Aorta (tissue), 5 donors: Measurements from ENCODE around the gene GAL3ST1. TPM values are rescaled to one million over a fixed set of nuclear protein-coding genes. Genes with fewer than 3 reads are reported as not detected.

ENCODE experiments used
- ATAC-seq: fragments of 200-7000 bp; cut with Tn5 transposase; one replicate; pipeline ENCODE4 v1.9.1; 2022; ENCODE audit warnings: moderate library complexity; ENCODE audit not compliant: low FRiP score
- DNase-seq, 2 donors: peaks; one replicate each; pipeline ENCODE4 v3.0.0-alpha.2; 2020
- H3K27ac ChIP-seq, 2 donors: one replicate each; pipeline ENCODE4 v1.5.1; 2013; ENCODE audit warnings: low read length in 2 of 2, mild to moderate bottlenecking in 2 of 2, moderate library complexity in 2 of 2, control low read depth in 1 of 2, inconsistent platforms in 1 of 2, low read depth in 1 of 2
- H3K27me3 ChIP-seq, 2 donors: one replicate each; pipeline ENCODE4 v1.6.1; 2013; ENCODE audit warnings: control low read depth in 1 of 2, low read length in 1 of 2, mild to moderate bottlenecking in 1 of 2, moderate library complexity in 1 of 2; ENCODE audit not compliant: insufficient read depth in 2 of 2, control insufficient read depth in 1 of 2
- H3K36me3 ChIP-seq, 2 donors: one replicate each; pipeline ENCODE4 v1.6.1; 2013; ENCODE audit warnings: control low read depth in 1 of 2, low read length in 1 of 2, mild to moderate bottlenecking in 1 of 2; ENCODE audit not compliant: insufficient read depth in 2 of 2, control insufficient read depth in 1 of 2
- H3K4me1 ChIP-seq, 2 donors: one replicate each; pipeline ENCODE4 v1.6.1; 2013; ENCODE audit warnings: low read length in 2 of 2, control low read depth in 1 of 2, mild to moderate bottlenecking in 1 of 2, moderate library complexity in 1 of 2; ENCODE audit not compliant: insufficient read depth in 2 of 2, control insufficient read depth in 1 of 2
- H3K4me3 ChIP-seq, 2 donors: one replicate each; pipeline ENCODE4 v1.5.1; 2013; ENCODE audit warnings: low read length in 2 of 2, control low read depth in 1 of 2, mild to moderate bottlenecking in 1 of 2
- H3K9me3 ChIP-seq: one replicate; pipeline ENCODE4 v1.6.1; 2013; ENCODE audit warnings: mild to moderate bottlenecking, low read length; ENCODE audit not compliant: control insufficient read depth
- WGBS, 2 donors: extraction: QIAGEN DNeasy Blood & Tissue Kit; methylation state at CpG; one replicate each; pipeline ENCODE4 v1.1.7; 2013; 5-methylcytosine and 5-hydroxymethylcytosine counted together
- intact Hi-C, 2 donors: fragments of 100-400 bp; cut with DNase I; formaldehyde crosslinking; loops; one replicate each; pipeline versions ENCODE4 v1.14.2 to v1.15.0; 2022
- polyA plus RNA-seq, 2 donors: library from polyadenylated mRNA; stranded (reverse); fragments of 200-250 nt; gene quantifications; one replicate each; pipeline ENCODE4 v1.2.3, GENCODE V29; 2013
- total RNA-seq, 2 donors: library from RNA; stranded (reverse); fragmentation: NEBNext Ultra II Directional; extraction: Animal tissue kit (Norgen Biotek cat#: 25700); gene quantifications; one replicate each; pipeline ENCODE4 v1.2.1, GENCODE V29; 2021
- donor health status: healthy with polysubstance abuse.
- donor health status: Bipolar disorder and iron deficiency.
- donor health status: DM: no; HTN: no; CAD: no.
- donor health status: DM: no; HTN: no; CAD: no.
- donor health status: DM: yes; HTN: yes; CAD: no.

Gene GAL3ST1
- total and polyA plus RNA-seq, 4 donors: 1.2 to 9.3 (median 2.6) TPM

GRCh38 chr22:30538280-30538679 is 36.2 kb downstream of the GAL3ST1 start:
- DNase-seq (no peak), ATAC-seq (no peak)
- H3K4me3 ChIP-seq: no peak overlapping the region
- intact Hi-C loops: no loop called here
- WGBS, 2 donors: 89 to 95% methylated on average over 6 of the region's 6 CpGs
- no peak overlapping the region for H3K27ac ChIP-seq
- no peaks in the 10 kb centered on the region for H3K36me3 ChIP-seq
- H3K4me1 ChIP-seq: no peaks in the 10 kb centered on the region
- H3K9me3 ChIP-seq: no peaks in the 10 kb centered on the region
- no peaks in the 10 kb centered on the region for H3K27me3 ChIP-seq

GRCh38 chr22:30537083-30537731 is 37.3 kb downstream of the GAL3ST1 start:
- ATAC-seq (no peak), DNase-seq (no peak)
- H3K36me3 ChIP-seq: no peaks in the 10 kb centered on the region
- no peak overlapping the region for H3K4me3 ChIP-seq
- WGBS, 2 donors: 78 to 83% methylated on average over 9 of the region's 9 CpGs
- no peaks in the 10 kb centered on the region for H3K4me1 ChIP-seq
- H3K9me3 ChIP-seq: no peaks in the 10 kb centered on the region
- no peak overlapping the region for H3K27ac ChIP-seq
- intact Hi-C loops: no loop called here
- H3K27me3 ChIP-seq: no peaks in the 10 kb centered on the region

DNA sequence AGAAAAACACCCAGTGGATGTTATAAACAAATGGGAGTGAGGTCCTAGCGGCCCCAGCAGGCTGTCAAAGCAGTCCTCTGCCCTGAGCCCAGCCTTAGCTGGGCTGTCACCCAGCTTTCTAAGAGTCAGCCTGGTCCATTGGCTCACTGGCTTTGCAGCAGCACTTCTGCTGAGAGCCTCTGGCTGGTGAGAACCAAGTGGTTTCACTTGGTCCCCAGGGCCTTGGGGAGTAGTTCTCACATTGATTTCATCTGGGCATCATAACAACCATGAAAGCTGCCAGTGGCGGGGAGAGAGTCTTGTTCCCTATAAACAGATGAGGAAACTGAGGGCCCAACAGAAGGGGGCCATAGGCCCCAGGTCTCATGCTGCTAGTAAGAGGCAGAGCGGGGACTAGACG is 39.3 kb downstream of the GAL3ST1 start:
- Histone ChIP-seq H3K27ac (no peak overlapping the region), H3K4me1 (no peaks in the 10 kb centered on the region), H3K4me3 (no peak overlapping the region), H3K27me3 (no peaks in the 10 kb centered on the region), H3K36me3 (no peaks in the 10 kb centered on the region), H3K9me3 (no peaks in the 10 kb centered on the region)
- intact Hi-C loops: no loop called here
- no peak for ATAC-seq
- DNase-seq: no peak
- 81 to 83% methylated on average over 4 of the region's 4 CpGs for WGBS, 2 donors

- 88 to 89% methylated on average over 17 of the region's 17 CpGs for WGBS, 2 donors
- H3K27ac ChIP-seq: no peak overlapping the region
- H3K4me1 ChIP-seq: no peaks in the 10 kb centered on the region
- ATAC-seq (peak; percentile 26), DNase-seq (no peak)
- no peaks in the 10 kb centered on the region for H3K9me3 ChIP-seq
- H3K36me3 ChIP-seq: no peaks in the 10 kb centered on the region
- H3K27me3 ChIP-seq: no peaks in the 10 kb centered on the region
- no peak overlapping the region for H3K4me3 ChIP-seq
- intact Hi-C loops: no loop called here
These were observed 42.5 kb downstream of the GAL3ST1 start for GRCh38 chr22:30531651-30532608.

- Histone ChIP-seq H3K4me1 (no peaks in the 10 kb centered on the region), H3K27ac (no peak overlapping the region), H3K4me3 (no peak overlapping the region), H3K27me3 (no peaks in the 10 kb centered on the region), H3K36me3 (no peaks in the 10 kb centered on the region), H3K9me3 (no peaks in the 10 kb centered on the region)
- ATAC-seq: no peak
- intact Hi-C loops: no loop called here
- WGBS, 2 donors: 86 to 87% methylated on average over 4 of the region's 4 CpGs
- DNase-seq: no peak
These were observed 47.8 kb downstream of the GAL3ST1 start for GRCh38 chr22:30526656-30527055.

- H3K4me1 ChIP-seq: no peaks in the 10 kb centered on the region
- H3K27me3 ChIP-seq: no peaks in the 10 kb centered on the region
- no peak overlapping the region for H3K27ac ChIP-seq
- ATAC-seq: no peak
- no peaks in the 10 kb centered on the region for H3K9me3 ChIP-seq
- no peaks in the 10 kb centered on the region for H3K36me3 ChIP-seq
- WGBS, 2 donors: 62 to 73% methylated on average over 8 of the region's 8 CpGs
- DNase-seq: no peak
- no peak overlapping the region for H3K4me3 ChIP-seq
- intact Hi-C loops: no loop called here
These were observed 50.6 kb downstream of the GAL3ST1 start for GRCh38 chr22:30523646-30524489.

GRCh38 chr22:30521368-30522156 is 52.9 kb downstream of the GAL3ST1 start:
- H3K4me1 ChIP-seq: no peaks in the 10 kb centered on the region
- intact Hi-C loops: no loop called here
- H3K36me3 ChIP-seq: no peaks in the 10 kb centered on the region
- ATAC-seq: no peak
- H3K9me3 ChIP-seq: no peaks in the 10 kb centered on the region
- DNase-seq: no peak
- no peak overlapping the region for H3K27ac ChIP-seq
- WGBS, 2 donors: 68 to 71% methylated on average over 5 of the region's 5 CpGs
- H3K4me3 ChIP-seq: no peak overlapping the region
- no peaks in the 10 kb centered on the region for H3K27me3 ChIP-seq

DNA sequence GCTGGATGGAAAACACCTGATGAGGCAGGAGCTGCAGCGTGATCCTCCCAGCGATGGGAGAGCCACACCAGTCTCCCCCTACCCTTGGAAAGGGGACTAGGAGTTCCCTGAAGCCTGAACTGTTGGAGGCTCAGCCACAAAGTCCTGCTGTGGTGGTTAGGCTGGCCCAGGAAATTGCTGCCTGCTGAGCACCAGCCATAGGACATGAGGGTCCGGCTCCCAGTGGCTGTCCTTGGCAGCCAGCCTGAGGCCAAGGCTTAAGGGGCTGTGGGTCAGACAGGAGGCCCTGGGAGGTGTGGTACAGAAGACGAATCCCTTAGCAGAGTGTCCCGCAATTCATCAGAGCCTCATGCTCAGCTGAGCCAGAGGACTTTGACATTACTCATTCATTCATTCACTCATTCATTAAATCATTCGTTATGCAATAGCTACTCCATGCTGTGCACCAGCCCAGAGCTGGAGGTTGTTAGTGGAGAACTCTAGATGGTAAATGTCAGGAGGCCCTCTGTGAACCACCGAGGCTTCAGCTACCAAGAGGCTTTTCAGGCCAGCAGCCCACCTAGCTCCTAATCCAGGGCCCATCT is 54.5 kb downstream of the GAL3ST1 start:
- WGBS, 2 donors: 78 to 79% methylated on average over 7 of the region's 7 CpGs
- no peak for DNase-seq
- Histone ChIP-seq H3K27me3 (no peaks in the 10 kb centered on the region), H3K36me3 (no peaks in the 10 kb centered on the region), H3K9me3 (no peaks in the 10 kb centered on the region), H3K4me1 (no peaks in the 10 kb centered on the region), H3K4me3 (no peak overlapping the region), H3K27ac (no peak overlapping the region)
- intact Hi-C loops: no loop called here
- no peak for ATAC-seq
